ENCODE results near the gene FHL1.

Gene FHL1

GRCh38 chrX:136250191-136251040 lies 103.1 kb downstream of the FHL1 start:
- no peak for DNase-seq (ENCODE audit: extremely low read depth, insufficient read length)
- no peak for TF ChIP-seq CTCF (IDR thresholded peaks at IDR 0.05; ENCODE audit: insufficient read depth, low read length, poor library complexity, severe bottlenecking)
- no peaks in the 10 kb centered on the region for H3K27me3 ChIP-seq (replicated peaks; ENCODE audit: control insufficient read depth, insufficient read depth, low read length)
- peak overlapping the region; percentile 68 for H3K4me3 ChIP-seq (replicated peaks; ENCODE audit: low read depth, low read length)
- H3K36me3 ChIP-seq (ENCODE audit: control insufficient read depth, insufficient read depth, low read length): no peaks in the 10 kb centered on the region

- DNase-seq (ENCODE audit: extremely low read depth, insufficient read length): peak; percentile 73
- no peaks in the 10 kb centered on the region for H3K27me3 ChIP-seq (replicated peaks; ENCODE audit: control insufficient read depth, insufficient read depth, low read length)
- no peak for TF ChIP-seq CTCF (IDR thresholded peaks at IDR 0.05; ENCODE audit: insufficient read depth, low read length, poor library complexity, severe bottlenecking)
- H3K4me3 ChIP-seq (replicated peaks; ENCODE audit: low read depth, low read length): peak within 1 kb of the TSS; percentile 68
- H3K36me3 ChIP-seq (ENCODE audit: control insufficient read depth, insufficient read depth, low read length): no peaks in the 10 kb centered on the region
These were observed 104.0 kb downstream of the FHL1 start, which contains the start of gene MAP7D3 for GRCh38 chrX:136251041-136251991. Gene MAP7D3 (minus strand): TSS chrX:136251400. CDS start chrX:136251358, 42 bp downstream.

GRCh38 chrX:136255541-136255940 lies 108.2 kb downstream of the FHL1 start:
- Histone ChIP-seq H3K36me3 (ENCODE audit: control insufficient read depth, insufficient read depth, low read length) (no peaks in the 10 kb centered on the region), H3K27me3 (replicated peaks; ENCODE audit: control insufficient read depth, insufficient read depth, low read length) (no peaks in the 10 kb centered on the region), H3K4me3 (replicated peaks; ENCODE audit: low read depth, low read length) (no peak overlapping the region)
- no peak for DNase-seq (ENCODE audit: extremely low read depth, insufficient read length)
- no peak for TF ChIP-seq CTCF (IDR thresholded peaks at IDR 0.05; ENCODE audit: insufficient read depth, low read length, poor library complexity, severe bottlenecking)

GRCh38 chrX:136256026-136256425 lies 108.7 kb downstream of the FHL1 start:
- Histone ChIP-seq H3K4me3 (replicated peaks; ENCODE audit: low read depth, low read length) (no peak overlapping the region), H3K36me3 (ENCODE audit: control insufficient read depth, insufficient read depth, low read length) (no peaks in the 10 kb centered on the region), H3K27me3 (replicated peaks; ENCODE audit: control insufficient read depth, insufficient read depth, low read length) (no peaks in the 10 kb centered on the region)
- DNase-seq (ENCODE audit: extremely low read depth, insufficient read length): no peak
- no peak for TF ChIP-seq CTCF (IDR thresholded peaks at IDR 0.05; ENCODE audit: insufficient read depth, low read length, poor library complexity, severe bottlenecking)

GRCh38 chrX:136258951-136259350 lies 111.6 kb downstream of the FHL1 start:
- DNase-seq (ENCODE audit: extremely low read depth, insufficient read length): no peak
- no peaks in the 10 kb centered on the region for H3K36me3 ChIP-seq (ENCODE audit: control insufficient read depth, insufficient read depth, low read length)
- H3K27me3 ChIP-seq (replicated peaks; ENCODE audit: control insufficient read depth, insufficient read depth, low read length): no peaks in the 10 kb centered on the region
- H3K4me3 ChIP-seq (replicated peaks; ENCODE audit: low read depth, low read length): no peak overlapping the region
- no peak for TF ChIP-seq CTCF (IDR thresholded peaks at IDR 0.05; ENCODE audit: insufficient read depth, low read length, poor library complexity, severe bottlenecking)

All from GM06990 (cell line).